Measurements from ENCODE around the gene ASH1L. TPM values are rescaled to one million over a fixed set of nuclear protein-coding genes. Genes with fewer than 3 reads are reported as not detected.
A peak's percentile ranks its signal among the peaks of the same experiment; 100 is the strongest.

The ASH1L gene
- total RNA-seq, 1 donor, result 41.6 TPM

DNA sequence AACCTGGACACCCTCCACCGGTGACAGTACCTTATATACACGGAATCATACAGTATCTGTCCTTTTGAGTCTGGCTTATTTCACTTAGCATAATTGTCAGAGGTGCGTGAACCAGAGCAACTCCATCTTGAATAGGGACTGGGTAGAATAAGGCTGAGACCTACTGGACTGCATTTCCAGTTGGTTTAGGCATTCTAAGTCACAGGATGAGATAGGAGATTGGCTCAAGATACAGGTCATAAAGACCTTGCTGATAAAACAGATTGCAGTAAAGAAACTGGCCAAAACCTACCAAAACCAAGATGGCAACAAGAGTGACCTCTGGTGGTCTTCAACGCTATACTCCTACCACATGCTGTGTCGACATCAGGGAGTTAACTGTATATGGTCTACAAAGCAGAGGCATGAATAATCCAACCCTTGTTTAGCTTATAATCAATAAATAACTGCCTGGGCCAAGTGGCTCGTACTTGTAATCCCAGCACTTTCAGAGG lies 255.3 kb downstream of the ASH1L start:
- H3K4me1 ChIP-seq (ENCODE audit: insufficient read depth, low read length), result peaks cover 37% of the 10 kb centered on the region
- no peaks in the 10 kb centered on the region for H4K20me1 ChIP-seq (ENCODE audit: insufficient read depth, low read length)
- no peaks in the 10 kb centered on the region for H3K9me3 ChIP-seq (ENCODE audit: low read depth, low read length)
- peak overlapping the region; percentile 87 for H3K27ac ChIP-seq (ENCODE audit: low read depth, low read length)
- peaks cover 11% of the 10 kb centered on the region for H3K36me3 ChIP-seq (ENCODE audit: insufficient read depth, low read length)
- peaks cover 34% of the 10 kb centered on the region for H3K79me2 ChIP-seq (ENCODE audit: insufficient read depth, low read length)
- no peak overlapping the region for H3K4me3 ChIP-seq (ENCODE audit: insufficient read depth, low read length)
- H3K4me2 ChIP-seq (ENCODE audit: insufficient read depth, low read length), result no peak overlapping the region
- no peaks in the 10 kb centered on the region for H3K27me3 ChIP-seq (ENCODE audit: insufficient read depth, low read length)
- no peak for DNase-seq (ENCODE audit: insufficient read length, low spot score, missing footprints)
- TF ChIP-seq, protein P1, sequence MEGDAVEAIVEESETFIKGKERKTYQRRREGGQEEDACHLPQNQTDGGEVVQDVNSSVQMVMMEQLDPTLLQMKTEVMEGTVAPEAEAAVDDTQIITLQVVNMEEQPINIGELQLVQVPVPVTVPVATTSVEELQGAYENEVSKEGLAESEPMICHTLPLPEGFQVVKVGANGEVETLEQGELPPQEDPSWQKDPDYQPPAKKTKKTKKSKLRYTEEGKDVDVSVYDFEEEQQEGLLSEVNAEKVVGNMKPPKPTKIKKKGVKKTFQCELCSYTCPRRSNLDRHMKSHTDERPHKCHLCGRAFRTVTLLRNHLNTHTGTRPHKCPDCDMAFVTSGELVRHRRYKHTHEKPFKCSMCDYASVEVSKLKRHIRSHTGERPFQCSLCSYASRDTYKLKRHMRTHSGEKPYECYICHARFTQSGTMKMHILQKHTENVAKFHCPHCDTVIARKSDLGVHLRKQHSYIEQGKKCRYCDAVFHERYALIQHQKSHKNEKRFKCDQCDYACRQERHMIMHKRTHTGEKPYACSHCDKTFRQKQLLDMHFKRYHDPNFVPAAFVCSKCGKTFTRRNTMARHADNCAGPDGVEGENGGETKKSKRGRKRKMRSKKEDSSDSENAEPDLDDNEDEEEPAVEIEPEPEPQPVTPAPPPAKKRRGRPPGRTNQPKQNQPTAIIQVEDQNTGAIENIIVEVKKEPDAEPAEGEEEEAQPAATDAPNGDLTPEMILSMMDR (IDR thresholded peaks at IDR 0.05; ENCODE audit: extremely low read depth, low read depth, low read length), result peak; percentile 47
- no peak overlapping the region for H2AFZ ChIP-seq (ENCODE audit: low read length)

DNA sequence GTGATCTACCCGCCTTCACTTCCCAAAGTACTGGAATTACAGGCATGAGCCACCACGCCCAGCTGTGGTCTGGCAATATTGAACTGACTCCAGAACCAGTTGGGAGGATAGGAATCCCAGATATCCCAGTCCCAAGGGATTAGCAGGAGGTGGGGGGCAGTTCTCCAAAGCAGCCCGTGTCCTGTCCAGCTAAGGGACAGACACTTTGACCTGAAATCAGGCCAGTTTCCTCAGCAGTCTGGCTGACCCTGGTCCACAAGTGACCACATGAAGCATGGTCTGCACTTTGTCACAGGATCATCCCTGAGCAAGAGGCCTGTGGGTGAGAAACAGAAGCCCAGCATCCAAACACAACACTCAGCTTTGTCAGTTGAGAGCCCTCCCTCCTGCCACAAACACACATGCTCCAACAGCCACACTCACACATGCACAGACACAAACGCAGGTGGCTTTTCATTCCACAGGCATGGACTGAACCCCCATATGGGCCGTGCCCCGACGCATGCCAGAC lies 256.7 kb downstream of the ASH1L start:
- TF ChIP-seq, protein P1 (IDR thresholded peaks at IDR 0.05; ENCODE audit: extremely low read depth, low read depth, low read length), result no peak
- no peak overlapping the region for H3K27ac ChIP-seq (ENCODE audit: low read depth, low read length)
- peaks cover 23% of the 10 kb centered on the region for H3K79me2 ChIP-seq (ENCODE audit: insufficient read depth, low read length)
- no peaks in the 10 kb centered on the region for H3K27me3 ChIP-seq (ENCODE audit: insufficient read depth, low read length)
- H3K36me3 ChIP-seq (ENCODE audit: insufficient read depth, low read length), result peaks cover 7% of the 10 kb centered on the region
- peak overlapping the region; percentile 34 for H3K4me2 ChIP-seq (ENCODE audit: insufficient read depth, low read length)
- H4K20me1 ChIP-seq (ENCODE audit: insufficient read depth, low read length), result no peaks in the 10 kb centered on the region
- H3K4me1 ChIP-seq (ENCODE audit: insufficient read depth, low read length), result peaks cover 37% of the 10 kb centered on the region
- DNase-seq (ENCODE audit: insufficient read length, low spot score, missing footprints), result peak; percentile 84
- H2AFZ ChIP-seq (ENCODE audit: low read length), result peak overlapping the region; percentile 54
- no peaks in the 10 kb centered on the region for H3K9me3 ChIP-seq (ENCODE audit: low read depth, low read length)
- H3K4me3 ChIP-seq (ENCODE audit: insufficient read depth, low read length), result no peak overlapping the region

DNA sequence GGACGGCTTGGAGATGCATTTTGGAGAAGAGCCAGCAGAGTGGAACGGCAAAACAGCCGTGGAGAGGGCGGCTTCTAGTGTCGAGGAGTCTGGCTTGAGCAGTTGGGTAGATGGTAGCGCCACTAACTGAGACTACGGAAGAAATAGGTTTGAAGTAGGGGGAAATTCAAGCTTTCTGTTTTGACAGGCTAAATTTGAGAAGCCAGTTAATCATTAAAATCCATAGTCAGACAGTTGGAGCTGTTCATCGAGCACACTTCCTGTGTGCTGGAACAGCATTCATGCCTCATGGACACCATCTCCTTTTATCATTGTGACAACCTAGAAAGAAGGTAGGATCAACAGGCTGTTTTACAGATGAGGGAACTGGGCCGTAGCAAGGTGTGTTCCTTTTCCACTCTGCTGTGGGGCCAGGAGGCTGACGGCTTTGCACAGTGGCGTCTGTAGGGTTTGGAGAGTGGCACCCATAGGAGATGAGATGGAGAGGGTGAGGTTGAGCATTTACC lies 258.0 kb downstream of the ASH1L start:
- H2AFZ ChIP-seq (ENCODE audit: low read length), result no peak overlapping the region
- no peak overlapping the region for H3K4me2 ChIP-seq (ENCODE audit: insufficient read depth, low read length)
- H3K4me3 ChIP-seq (ENCODE audit: insufficient read depth, low read length), result no peak overlapping the region
- TF ChIP-seq, protein P1 (IDR thresholded peaks at IDR 0.05; ENCODE audit: extremely low read depth, low read depth, low read length), result no peak
- no peak overlapping the region for H3K27ac ChIP-seq (ENCODE audit: low read depth, low read length)
- DNase-seq (ENCODE audit: insufficient read length, low spot score, missing footprints), result peak; percentile 39
- no peaks in the 10 kb centered on the region for H3K36me3 ChIP-seq (ENCODE audit: insufficient read depth, low read length)
- H4K20me1 ChIP-seq (ENCODE audit: insufficient read depth, low read length), result no peaks in the 10 kb centered on the region
- H3K27me3 ChIP-seq (ENCODE audit: insufficient read depth, low read length), result no peaks in the 10 kb centered on the region
- H3K9me3 ChIP-seq (ENCODE audit: low read depth, low read length), result no peaks in the 10 kb centered on the region
- H3K4me1 ChIP-seq (ENCODE audit: insufficient read depth, low read length), result peaks cover 31% of the 10 kb centered on the region
- peaks cover 10% of the 10 kb centered on the region for H3K79me2 ChIP-seq (ENCODE audit: insufficient read depth, low read length)

DNA sequence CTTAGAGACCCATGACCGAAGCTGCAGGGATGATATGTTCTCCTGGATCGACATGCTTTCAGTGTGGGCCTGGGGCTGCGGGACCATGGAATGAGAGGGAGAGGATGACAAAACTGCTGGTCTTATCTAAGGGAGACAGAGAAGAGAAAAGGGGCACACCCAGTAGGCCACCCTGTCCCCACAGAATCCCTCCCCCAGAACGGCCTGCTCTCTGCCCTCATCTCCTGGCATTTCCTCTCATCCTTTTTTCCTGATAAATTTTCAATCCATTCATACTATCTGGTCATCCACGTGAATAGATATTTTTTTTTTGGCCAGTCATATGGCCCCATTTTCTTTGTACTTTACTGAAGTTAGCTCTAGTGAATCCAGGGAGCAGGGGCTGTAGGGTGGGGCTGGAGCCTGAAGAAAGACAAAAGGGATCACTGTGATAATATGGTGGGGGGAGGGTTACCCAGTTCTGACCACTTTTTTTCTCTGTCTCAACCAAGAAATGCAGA lies 261.2 kb downstream of the ASH1L start, which contains the start of gene PKLR:
Gene PKLR, minus strand, starts transcription at position 97 of the 500 bp plus-strand sequence. Its CDS starts 43 bp downstream, at position 54.
- H3K4me3 ChIP-seq (ENCODE audit: insufficient read depth, low read length), result no peak within 1 kb of the TSS
- no peak within 1 kb of the TSS for H3K27ac ChIP-seq (ENCODE audit: low read depth, low read length)
- H3K36me3 ChIP-seq (ENCODE audit: insufficient read depth, low read length), result no peaks in the 10 kb centered on the region
- peak; percentile 0 for DNase-seq (ENCODE audit: insufficient read length, low spot score, missing footprints)
- TF ChIP-seq, protein P1 (IDR thresholded peaks at IDR 0.05; ENCODE audit: extremely low read depth, low read depth, low read length), result no peak
- peaks cover 7% of the 10 kb centered on the region for H3K27me3 ChIP-seq (ENCODE audit: insufficient read depth, low read length)
- H3K9me3 ChIP-seq (ENCODE audit: low read depth, low read length), result no peaks in the 10 kb centered on the region
- peaks cover 16% of the 10 kb centered on the region for H3K4me1 ChIP-seq (ENCODE audit: insufficient read depth, low read length)
- H2AFZ ChIP-seq (ENCODE audit: low read length), result no peak within 1 kb of the TSS
- H3K4me2 ChIP-seq (ENCODE audit: insufficient read depth, low read length), result no peak within 1 kb of the TSS
- no peaks in the 10 kb centered on the region for H4K20me1 ChIP-seq (ENCODE audit: insufficient read depth, low read length)
- no peaks in the 10 kb centered on the region for H3K79me2 ChIP-seq (ENCODE audit: insufficient read depth, low read length)
